ENCODE measurements around the gene TTPAL.
A peak's percentile ranks its signal among the peaks of the same experiment; 100 is the strongest.
"Not testable (repeated sequence)": the region's sequence is repeated elsewhere in the genome, so short reads cannot be mapped to it uniquely, and the experiment has no call there.

The TTPAL gene

DNA sequence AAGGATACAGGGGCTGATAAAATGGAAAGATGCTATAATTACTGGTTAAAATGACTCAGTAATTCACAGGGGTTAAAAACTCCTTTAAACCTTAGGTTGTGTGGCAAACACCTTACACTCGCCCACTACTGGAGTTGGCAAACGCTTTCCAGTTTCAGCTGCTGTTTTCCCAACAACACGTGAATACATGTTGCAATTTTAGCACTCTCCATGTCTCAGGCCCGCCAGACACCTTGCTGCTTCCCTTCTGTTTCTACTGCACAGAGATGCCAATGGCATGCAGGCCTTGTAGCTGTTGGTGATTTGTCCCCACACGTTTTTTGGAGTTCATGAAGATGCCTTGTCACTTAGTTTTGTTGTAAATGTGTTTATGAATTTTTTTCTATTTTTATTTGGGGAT, 5.3 kb upstream of the TTPAL start:
- no peak for DNase-seq

GRCh38 chr20:44471481-44471882, 4.2 kb upstream of the TTPAL start:
- DNase-seq, result no peak

GRCh38 chr20:44472283-44472682, 3.4 kb upstream of the TTPAL start:
- DNase-seq, result not testable (repeated sequence)

DNA sequence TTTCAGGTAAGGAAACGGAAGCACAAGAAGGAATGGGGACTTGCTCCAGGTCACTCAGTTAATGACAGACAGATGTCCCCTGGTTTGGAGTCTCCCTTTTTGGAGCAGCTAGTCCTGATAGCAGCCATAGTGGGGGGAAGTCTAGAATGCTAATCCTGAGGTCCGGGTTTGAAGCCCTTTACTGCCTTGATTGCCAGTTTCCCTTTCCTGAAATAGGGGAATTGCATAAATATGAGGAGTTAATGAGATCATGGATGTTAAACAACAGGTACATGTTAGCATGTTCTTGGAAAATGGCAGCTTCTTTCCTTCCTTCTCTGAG, 341 bp upstream of the TTPAL start:
- no peak for DNase-seq

DNA sequence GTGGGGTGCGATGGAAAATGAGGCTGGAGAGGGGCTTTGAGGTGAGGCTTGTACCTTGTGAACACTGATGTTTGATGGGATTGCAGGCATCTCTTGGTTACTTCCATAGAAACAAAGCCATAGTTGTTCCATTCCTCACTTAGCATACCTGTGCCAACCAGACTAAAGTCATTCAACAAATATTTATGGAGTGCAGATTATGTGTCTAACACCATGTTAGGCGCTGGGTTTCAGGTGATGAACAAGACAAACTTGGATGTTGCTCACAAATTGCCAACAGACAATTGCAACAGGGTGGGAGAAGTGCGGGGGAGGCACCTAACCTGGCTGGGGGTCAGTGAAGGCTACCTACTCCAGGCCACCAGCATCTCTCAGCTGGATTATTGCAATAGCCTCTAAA, 1.5 kb downstream of the TTPAL start:
- no peak for DNase-seq

DNA sequence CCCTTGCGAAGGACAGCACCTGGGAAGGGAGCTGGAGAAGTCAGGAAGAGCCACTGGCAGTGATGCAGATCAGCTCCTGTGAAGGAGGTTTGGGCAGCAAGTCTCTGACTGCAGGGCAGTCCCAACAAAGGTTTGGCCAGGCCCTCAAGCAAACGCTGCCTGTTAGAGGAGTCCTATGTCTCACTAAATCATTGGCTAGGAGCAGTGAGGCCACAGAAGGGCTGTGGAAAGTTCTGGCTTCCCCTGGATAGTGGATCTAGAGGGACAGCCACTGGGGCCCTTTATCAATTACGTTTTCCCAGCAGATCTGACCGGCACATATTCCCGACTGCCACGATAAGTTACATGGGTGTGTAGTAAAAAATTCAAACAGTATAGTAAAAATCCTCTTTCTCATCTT, 2.5 kb downstream of the TTPAL start:
- no peak for DNase-seq

DNA sequence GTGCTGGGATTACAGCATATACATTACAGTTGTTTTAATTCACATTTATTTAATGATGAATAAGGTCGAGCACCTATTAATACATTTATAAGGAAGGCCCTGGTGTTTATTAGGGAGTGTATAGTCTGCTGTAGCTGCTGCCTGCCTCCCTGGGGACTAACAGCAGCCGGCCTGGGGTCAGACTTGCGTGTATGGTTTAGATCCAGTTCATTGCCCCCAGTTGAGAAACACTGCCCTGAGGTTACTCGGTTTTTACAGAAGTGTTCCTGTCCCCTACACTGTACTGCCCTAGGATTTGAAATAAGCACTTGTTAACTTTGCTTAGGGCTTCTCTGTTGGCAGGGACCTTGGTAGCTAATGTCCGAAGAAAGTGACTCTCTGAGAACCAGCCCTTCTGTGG, 4.0 kb downstream of the TTPAL start:
- DNase-seq, result no peak

- DNase-seq, result no peak
Observed at GRCh38 chr20:44480097-44480496, 4.4 kb downstream of the TTPAL start.

DNA sequence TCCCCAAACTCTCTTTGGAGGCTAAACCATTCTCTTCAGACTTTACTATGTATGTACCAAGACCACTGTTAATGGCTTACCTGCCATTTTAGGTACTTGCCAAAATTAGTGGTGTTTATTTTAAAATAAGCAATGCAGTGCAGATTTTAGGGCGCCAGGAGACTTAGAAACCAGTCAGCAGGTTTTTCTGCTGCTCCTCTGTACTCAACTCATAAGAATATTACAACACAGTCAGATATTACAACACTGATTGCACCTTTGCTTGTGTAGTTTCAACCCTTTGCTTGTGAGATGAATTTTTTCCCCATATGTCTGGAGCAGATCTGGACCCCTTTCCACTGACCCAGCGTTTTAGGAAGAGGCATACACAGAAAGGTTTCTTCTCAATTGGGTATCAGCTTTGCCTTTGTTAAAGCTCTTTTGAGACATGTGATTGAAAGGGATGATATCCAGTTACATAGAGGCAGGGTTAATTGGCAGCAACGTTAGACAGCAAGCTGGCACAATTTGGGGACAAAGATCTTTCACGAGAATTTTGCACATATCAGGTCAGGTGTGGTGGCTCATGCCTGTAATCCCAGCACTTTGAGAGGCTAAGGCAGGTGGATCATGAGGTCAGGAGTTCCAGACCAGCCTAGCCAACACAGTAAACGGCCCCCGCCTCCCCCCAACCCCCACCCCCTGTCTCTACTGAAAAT, 6.2 kb downstream of the TTPAL start:
- DNase-seq, result no peak

DNA sequence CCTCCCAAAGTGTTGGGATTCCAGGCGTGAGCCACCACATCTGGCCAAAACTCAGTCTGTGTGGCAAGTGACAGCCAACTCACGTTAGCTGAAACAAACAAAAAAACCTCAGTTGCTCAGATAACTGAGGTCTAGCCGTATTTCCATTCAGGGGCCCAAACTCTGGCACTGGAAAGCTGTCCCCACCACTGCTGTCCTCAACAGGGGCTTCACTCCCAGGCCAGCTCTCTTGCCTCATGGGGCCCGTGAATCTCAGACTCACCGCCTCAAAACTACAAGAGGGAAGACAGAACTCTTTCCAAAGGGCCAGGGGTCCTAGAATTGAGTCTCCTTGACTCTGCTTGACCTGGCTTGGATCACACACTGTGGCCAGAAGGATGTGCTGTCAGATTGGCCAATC, 7.4 kb downstream of the TTPAL start:
- no peak for DNase-seq

GRCh38 chr20:44485078-44485829, 9.6 kb downstream of the TTPAL start:
- DNase-seq, result peak; percentile 18

DNA sequence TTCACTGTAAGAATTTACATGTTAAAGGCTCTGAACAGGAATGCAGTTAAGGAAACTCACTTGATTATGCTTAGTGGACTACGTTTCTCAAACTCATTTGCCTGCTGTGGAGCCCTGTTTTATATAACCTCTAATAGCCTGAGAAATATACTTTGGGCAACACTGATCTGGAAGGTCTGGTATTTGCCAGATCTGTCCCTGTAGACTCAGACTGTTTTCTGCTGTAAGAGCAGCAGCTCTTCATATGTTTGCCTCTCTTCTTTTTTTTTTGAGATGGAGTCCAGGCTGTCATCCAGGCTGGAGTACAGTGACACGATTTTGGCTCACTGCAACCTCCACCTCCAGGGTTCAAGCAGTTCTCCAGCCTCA, 10.1 kb downstream of the TTPAL start:
- no peak for DNase-seq

DNA sequence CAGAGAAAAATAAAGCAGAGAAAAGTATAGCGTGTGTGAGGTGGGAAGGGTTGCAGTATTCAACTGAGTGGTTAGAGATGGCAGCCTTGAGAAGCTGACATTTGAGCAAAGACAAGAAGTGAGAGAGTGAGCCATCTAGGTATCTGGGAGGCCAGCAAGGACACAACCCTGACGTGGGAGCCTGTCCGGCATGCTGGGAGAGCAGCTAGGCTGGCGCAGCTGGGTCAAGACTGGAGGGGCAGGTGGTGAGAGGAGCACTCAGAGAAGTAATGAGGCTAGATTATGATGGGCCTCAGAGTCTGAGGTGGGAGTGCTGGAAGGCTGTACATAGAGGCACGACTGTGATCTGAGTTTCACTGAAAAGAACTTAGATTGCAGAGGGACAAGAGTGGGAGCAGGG, 12.9 kb downstream of the TTPAL start:
- DNase-seq, result no peak

DNA sequence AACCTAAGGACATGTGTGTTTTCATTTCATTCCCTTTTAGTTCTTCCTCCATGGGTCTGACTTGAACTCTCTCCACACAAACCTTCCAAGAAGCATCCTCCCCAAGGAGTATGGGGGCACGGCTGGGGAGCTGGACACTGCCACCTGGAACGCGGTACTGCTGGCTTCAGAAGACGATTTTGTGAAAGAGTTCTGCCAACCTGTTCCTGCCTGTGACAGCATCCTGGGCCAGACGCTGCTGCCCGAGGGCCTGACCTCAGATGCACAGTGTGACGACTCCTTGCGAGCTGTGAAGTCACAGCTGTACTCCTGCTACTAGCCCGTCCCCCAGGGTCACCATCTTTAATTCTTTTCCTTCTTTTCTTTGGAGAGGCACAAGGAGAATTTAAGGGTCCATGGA, 13.5 kb downstream of the TTPAL start:
- DNase-seq, result no peak

GRCh38 chr20:44489931-44490330, 14.3 kb downstream of the TTPAL start:
- peak; percentile 21 for DNase-seq

- DNase-seq, result no peak
Observed at GRCh38 chr20:44491635-44492395, 16.1 kb downstream of the TTPAL start.

DNA sequence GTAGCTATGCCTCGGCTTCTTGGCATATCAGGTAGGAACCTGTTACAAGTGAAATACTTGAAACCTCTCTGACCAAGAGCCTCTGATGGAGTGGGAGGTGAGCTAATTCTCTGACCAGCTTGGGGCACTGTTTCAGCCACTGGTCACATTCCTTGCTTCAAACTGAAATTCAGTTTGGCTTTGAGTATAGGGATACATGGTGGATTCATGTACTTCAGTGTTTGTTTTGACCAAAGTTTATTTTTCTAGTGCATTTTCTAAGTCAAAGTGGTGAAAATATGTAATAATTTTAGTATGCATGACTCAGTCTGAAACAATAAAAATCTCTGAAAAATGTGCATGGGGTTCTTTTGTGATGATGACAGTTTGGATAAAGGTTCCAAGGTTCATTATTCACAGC, 18.6 kb downstream of the TTPAL start:
- no peak for DNase-seq

GRCh38 chr20:44494681-44495080, 19.0 kb downstream of the TTPAL start:
- DNase-seq, result no peak

DNA sequence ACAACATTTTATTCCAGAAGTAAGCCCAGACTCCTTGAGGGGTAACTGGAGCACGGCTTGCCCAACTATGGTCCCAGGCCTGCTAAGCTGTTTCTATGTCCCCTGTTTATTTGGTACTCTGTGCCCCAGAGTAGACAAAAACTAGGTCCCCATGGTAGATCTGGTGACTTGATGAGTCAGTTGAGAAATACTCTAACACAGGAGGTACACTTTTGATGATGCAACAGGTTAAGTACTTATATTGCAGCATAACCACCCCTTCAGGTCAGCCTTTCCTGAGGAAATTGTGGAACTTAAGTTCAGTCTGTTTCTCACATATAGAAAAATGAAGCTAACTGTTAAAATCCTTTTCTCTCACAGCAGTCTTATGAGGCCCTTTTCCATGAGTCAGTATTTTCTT, 19.6 kb downstream of the TTPAL start:
- peak; percentile 42 for DNase-seq

DNA sequence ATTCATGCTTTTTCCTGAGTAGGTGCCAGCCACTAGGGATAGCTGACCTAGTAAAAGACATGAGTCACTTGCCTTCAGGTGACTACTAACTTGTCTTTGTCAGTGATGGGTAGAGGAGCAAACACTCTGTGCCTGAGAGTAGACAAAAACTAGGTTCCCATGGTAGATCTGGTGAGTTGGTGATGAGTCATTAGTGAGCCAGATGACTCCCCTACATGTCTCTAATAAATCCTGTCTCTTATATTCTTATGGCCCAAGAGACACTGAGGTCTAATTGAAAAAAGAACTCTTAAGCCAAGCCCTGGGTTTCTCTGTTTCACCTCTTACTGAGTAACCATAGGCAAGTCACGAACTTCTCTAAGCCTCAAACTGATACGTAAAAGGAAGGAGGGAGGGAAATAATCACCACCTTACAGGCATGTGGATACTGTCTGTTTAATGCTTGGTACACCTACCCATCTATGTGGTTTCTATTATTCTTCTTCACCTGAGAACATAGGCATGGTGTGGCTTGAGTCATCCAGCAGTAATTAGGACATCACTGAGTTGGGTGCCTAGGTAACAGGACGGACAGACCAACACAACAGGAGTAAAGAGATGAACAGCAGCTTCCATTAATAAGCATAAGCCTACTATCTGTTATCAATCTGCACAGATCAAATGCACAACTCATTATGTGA, 20.3 kb downstream of the TTPAL start:
- peak; percentile 66 for DNase-seq

DNA sequence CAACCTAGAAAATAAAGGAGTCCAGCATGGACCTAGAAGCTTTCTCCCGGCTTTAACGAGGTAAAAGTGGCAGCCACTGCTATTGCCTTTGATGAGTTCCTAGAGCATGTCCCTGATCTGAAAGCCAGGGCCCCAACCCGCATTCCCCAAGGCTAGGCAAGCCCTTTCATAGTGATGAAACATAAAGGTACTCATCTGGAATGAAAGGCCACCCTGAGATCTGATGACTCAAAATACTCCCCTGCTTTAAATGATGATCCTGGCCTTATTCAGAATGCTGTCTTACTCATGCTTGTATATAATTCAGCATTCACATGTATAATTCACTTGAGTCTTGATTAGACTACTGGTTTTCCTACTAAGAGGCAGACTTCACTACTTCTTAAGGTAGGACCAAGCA, 21.3 kb downstream of the TTPAL start:
- DNase-seq, result peak; percentile 43

DNA sequence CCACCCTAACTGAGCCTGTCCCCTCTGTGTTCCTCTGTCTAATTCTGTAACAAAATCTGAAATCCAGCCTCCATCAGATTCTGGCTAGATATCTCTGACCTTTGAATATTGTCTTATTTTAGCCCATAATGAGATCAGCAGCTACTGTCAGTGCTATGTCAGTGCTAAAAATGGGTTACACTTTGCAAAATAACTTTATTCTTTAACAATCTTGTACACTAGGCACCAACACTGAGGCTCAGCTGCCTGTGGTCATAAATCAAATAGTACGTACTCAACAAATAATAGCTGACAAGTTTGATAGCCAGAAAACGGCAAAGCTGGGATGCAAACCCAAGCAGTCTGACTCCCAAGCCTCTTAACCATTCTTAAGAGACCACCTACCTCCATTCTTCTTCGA, 22.1 kb downstream of the TTPAL start:
- DNase-seq, result no peak

DNA sequence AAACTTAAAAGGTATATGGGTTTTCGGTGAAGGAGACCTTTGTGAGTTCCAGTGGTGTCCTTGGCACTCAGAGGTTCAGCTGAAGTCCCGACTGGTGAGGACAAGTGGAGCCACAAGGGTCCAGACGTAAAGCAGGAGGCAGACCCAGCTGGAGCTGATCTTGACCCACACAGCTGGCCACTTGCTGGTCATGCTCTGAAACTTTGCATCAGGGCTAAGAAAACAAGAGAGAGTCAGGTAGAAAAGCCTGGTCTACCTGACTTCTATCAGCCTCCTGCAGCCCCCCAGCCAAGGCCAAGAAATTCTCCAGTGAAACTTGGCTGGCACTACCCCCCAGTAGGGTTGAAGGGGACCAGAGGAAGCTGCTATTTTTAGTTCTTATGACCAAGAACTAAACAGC, 24.5 kb downstream of the TTPAL start:
- no peak for DNase-seq

- DNase-seq, result no peak
Observed at GRCh38 chr20:44501448-44501847, 25.8 kb downstream of the TTPAL start.

Measured in activated CD4-positive, alpha-beta T cell treated with anti-CD3 and anti-CD28 coated beads, Interleukin-2, Interleukin-6, amounts not matched to agents 100 ng/mL and 50 ng/mL, durations not matched to agents 16 hours and 8 hours (primary cell).